Measurements from ENCODE around the gene ARHGEF25. TPM values are rescaled to one million over a fixed set of nuclear protein-coding genes. Genes with fewer than 3 reads are reported as not detected.
A peak's percentile ranks its signal among the peaks of the same experiment; 100 is the strongest.

Gene ARHGEF25
- total RNA-seq, 6 experiments from 2014 or later, result 0.92 to 2.0 (median 1.3) TPM

GRCh38 chr12:57625261-57626032 is 14.2 kb downstream of the ARHGEF25 start:
- 76% methylated on average over 6 of the region's 12 CpGs for WGBS (ENCODE audit: insufficient coverage, low coverage, low lambda C conversion rate, missing lambda C conversion rate)
- ATAC-seq (no peak), DNase-seq (peak in 1 of 3 donors; percentile 29)
- no peak overlapping the region for H3K4me3 ChIP-seq
- no peak overlapping the region for H3K27ac ChIP-seq
- TF ChIP-seq POLR2A (IDR thresholded peaks at IDR 0.05) (no peak), CTCF (IDR thresholded peaks at IDR 0.05) (no peak)
- H3K9me3 ChIP-seq, result no peaks in the 10 kb centered on the region
- H3K4me1 ChIP-seq, result peaks cover 0 to 16% (median 6%) of the 10 kb centered on the region in 4 donors
- intact Hi-C loops (cut with DNase I), result no loop called here
- no peaks in the 10 kb centered on the region for H3K36me3 ChIP-seq
- peaks cover 6 to 37% of the 10 kb centered on the region in 2 donors for H3K27me3 ChIP-seq

GRCh38 chr12:57626111-57626920 is 15.1 kb downstream of the ARHGEF25 start:
- TF ChIP-seq POLR2A (IDR thresholded peaks at IDR 0.05), result no peak
- no peak for TF ChIP-seq CTCF (IDR thresholded peaks at IDR 0.05)
- DNase-seq (peak in 2 of 3 donors; percentile 52 to 55), ATAC-seq (peak in 3 of 4 donors; percentile 47 to 53 (median 48))
- Histone ChIP-seq H3K4me3 (no peak overlapping the region), H3K27me3 (peaks cover 6 to 29% of the 10 kb centered on the region in 2 donors), H3K36me3 (no peaks in the 10 kb centered on the region), H3K4me1 (peaks cover 0 to 11% (median 3%) of the 10 kb centered on the region in 4 donors), H3K9me3 (no peaks in the 10 kb centered on the region), H3K27ac (no peak overlapping the region)
- 8% methylated on average over 13 of the region's 13 CpGs for WGBS (ENCODE audit: insufficient coverage, low coverage, low lambda C conversion rate, missing lambda C conversion rate)
- intact Hi-C loops (cut with DNase I), result no loop called here

- H3K36me3 ChIP-seq, result no peaks in the 10 kb centered on the region
- intact Hi-C loops (cut with DNase I), result no loop called here
- no peak overlapping the region for H3K27ac ChIP-seq
- WGBS (ENCODE audit: insufficient coverage, low coverage, low lambda C conversion rate, missing lambda C conversion rate), result 15% methylated on average over 8 of the region's 9 CpGs
- no peak for ATAC-seq
- DNase-seq, result peak in 1 of 3 donors; percentile 25
- no peaks in the 10 kb centered on the region for H3K9me3 ChIP-seq
- peaks cover 6 to 22% of the 10 kb centered on the region in 2 donors for H3K27me3 ChIP-seq
- peaks cover 0 to 5% (median 0%) of the 10 kb centered on the region in 4 donors for H3K4me1 ChIP-seq
- no peak overlapping the region for H3K4me3 ChIP-seq
- no peak for TF ChIP-seq POLR2A (IDR thresholded peaks at IDR 0.05)
- no peak for TF ChIP-seq CTCF (IDR thresholded peaks at IDR 0.05)
Measured at GRCh38 chr12:57626921-57627445, 15.7 kb downstream of the ARHGEF25 start.

- TF ChIP-seq CTCF (IDR thresholded peaks at IDR 0.05) (peak in 2 of 4 donors; percentile 6 to 11), POLR2A (IDR thresholded peaks at IDR 0.05) (no peak)
- no peak overlapping the region for H3K4me3 ChIP-seq
- H3K27me3 ChIP-seq, result peaks cover 6 to 17% of the 10 kb centered on the region in 2 donors
- intact Hi-C loops (cut with DNase I), result no loop called here
- DNase-seq (peak in 1 of 3 donors; percentile 45), ATAC-seq (peak; percentile 4 to 33 (median 18))
- no peak overlapping the region for H3K27ac ChIP-seq
- H3K4me1 ChIP-seq, result peaks cover 0 to 12% (median 2%) of the 10 kb centered on the region in 4 donors
- 25% methylated on average over 16 of the region's 67 CpGs for WGBS (ENCODE audit: insufficient coverage, low coverage, low lambda C conversion rate, missing lambda C conversion rate)
- no peaks in the 10 kb centered on the region for H3K36me3 ChIP-seq
- H3K9me3 ChIP-seq, result no peaks in the 10 kb centered on the region
Measured at GRCh38 chr12:57627501-57628279, 16.5 kb downstream of the ARHGEF25 start.
